ENCODE data around the gene NHP2.
"Not testable (repeated sequence)": the region's sequence is repeated elsewhere in the genome, so short reads cannot be mapped to it uniquely, and the experiment has no call there.

The NHP2 gene

GRCh38 chr5:178130576-178131445, 22.9 kb downstream of the NHP2 start, which contains the start of gene RMND5B:
Gene RMND5B, plus strand, starts transcription at chr5:178131014. Its CDS starts 7,106 bp downstream, at chr5:178138120.
- peak; percentile 68 to 75 (median 71) for DNase-seq (ENCODE audit: low read depth in 3 of 3)

DNA sequence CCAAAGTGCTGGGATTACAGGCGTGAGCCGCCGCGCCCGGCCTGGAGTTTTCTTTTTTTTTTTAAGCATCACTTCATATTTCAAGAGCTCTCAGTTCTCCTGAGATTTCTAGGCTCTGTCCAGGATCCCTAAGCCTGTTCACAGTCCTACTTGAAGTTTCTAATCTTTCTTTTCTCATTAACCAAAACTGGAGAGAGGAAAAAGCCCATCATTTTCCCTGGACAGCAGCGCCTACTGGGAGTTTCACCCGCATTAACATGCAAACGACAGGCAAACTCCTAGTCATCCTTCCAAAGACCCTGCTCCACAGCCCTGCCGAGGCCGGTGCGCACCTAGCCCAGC, 23.5 kb downstream of the NHP2 start:
- DNase-seq (ENCODE audit: low read depth in 3 of 3) = not testable (repeated sequence)

DNA sequence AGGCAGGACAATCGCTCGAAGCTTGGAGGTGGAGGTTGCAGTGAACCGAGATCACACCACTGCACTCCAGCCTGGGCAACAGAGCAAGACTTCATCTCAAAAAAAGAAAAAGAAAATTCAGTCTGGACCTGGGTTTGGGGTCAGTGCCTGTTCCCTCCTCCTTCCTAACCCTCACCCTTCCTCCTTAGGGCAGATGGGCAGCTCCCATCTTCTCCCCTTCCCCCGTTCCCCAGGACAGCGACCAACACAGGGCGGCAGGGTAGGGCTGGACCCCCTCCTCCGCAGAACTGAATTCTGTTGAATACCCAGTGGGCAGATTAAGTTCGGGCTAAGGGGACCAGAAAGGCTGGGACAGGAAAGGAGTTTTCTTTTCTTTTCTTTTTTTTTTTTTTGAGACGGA, 24.4 kb downstream of the NHP2 start:
- no peak for DNase-seq (ENCODE audit: low read depth in 3 of 3)

DNA sequence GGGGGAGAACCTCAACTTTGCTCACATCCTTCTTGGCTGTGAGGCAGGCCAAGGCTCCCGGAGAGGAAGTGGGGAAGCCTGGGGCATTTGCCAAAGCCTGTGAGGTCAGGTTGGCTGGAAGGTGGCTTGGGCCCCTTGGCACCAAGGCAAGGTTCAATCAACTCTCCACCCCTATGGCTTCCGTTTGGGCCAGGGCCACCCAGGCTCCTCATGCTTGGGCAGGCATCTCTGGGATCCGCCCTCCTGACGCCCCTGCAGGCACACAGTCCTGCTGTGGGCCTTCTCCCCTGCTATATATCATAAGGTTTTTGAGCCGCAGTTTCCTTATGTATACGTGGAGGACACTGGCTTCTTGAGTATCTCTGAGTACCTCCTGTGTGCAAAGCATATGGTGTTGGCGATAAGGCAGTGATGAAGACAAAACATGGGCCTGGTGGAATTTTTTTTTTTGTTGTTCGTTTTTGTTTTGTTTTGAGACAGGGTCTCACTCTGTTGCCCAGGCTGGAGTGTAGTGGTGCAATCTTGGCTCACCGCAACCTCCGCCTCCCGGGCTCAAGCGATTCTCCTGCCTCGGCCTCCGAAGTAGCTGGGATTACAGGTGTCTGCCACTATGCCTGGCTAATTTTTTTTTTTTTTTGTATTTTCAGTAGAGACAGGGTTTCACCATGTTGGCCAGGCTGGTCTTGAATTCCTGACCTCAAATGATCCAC, 26.2 kb downstream of the NHP2 start:
- not testable (repeated sequence) for DNase-seq (ENCODE audit: low read depth in 3 of 3)

GRCh38 chr5:178126556-178126955, 27.1 kb downstream of the NHP2 start:
- DNase-seq (ENCODE audit: low read depth in 3 of 3) = no peak

GRCh38 chr5:178125253-178125906, 28.3 kb downstream of the NHP2 start:
- DNase-seq (ENCODE audit: low read depth in 3 of 3) = no peak

- DNase-seq (ENCODE audit: low read depth in 3 of 3) = no peak
Observed at GRCh38 chr5:178123966-178124925, 29.4 kb downstream of the NHP2 start.

- no peak for DNase-seq (ENCODE audit: low read depth in 3 of 3)
Observed at GRCh38 chr5:178123094-178123965, 30.4 kb downstream of the NHP2 start.

DNA sequence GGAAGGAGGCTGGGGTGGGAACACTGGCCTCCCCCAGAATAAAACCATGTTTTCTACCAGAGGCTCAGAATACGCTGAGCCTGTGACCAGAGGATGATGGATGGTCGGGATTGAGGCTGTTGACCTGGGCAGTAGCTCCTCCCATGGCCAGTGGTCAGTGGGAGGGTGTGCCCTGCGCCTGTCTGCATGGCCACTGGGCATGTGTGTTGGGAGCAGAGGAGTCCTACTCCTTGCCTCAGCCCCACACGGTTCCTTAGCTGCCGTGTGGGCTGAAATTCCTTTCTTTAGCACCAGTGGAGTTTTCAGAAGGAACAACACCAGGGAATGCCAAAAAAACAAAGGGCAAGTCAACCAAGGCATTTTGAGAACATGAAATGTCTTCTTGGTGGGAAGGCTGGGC, 31.3 kb downstream of the NHP2 start:
- DNase-seq (ENCODE audit: low read depth in 3 of 3) = no peak

DNA sequence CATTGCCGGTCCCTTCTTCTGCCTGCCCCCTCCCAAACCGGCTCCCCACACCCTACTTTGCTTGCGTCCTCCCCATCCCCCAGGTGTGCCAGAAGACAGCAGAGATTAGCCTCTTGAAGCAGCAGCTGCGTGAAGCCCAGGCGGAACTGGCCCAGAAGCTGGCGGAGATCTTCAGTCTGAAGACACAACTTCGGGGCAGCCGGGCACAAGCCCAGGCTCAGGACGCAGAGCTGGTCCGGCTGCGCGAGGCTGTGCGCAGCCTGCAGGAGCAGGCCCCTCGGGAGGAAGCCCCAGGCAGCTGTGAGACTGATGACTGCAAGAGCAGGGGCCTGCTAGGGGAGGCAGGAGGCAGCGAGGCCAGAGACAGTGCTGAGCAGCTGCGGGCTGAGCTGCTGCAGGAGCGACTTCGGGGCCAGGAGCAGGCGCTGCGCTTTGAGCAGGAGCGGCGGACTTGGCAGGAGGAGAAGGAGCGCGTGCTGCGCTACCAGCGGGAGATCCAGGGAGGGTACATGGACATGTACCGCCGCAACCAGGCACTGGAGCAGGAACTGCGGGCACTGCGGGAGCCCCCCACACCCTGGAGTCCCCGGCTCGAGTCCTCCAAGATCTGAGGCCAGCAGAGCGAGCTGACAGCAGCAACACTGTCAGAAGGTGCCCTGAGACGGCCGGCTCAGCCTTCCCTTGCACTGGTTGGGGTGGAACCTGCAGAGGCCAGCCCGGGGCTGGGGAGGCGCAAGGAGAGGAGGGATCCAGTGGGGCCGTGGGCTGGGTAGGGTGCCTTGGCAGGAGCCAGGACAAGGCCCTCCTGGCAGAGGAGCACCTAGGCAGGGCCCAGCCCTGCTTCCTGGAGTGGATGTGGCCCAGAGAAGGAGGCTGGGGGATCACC, 32.1 kb downstream of the NHP2 start:
- no peak for DNase-seq (ENCODE audit: low read depth in 3 of 3)

GRCh38 chr5:178120607-178121357, 32.9 kb downstream of the NHP2 start:
- peak; percentile 43 to 69 (median 62) for DNase-seq (ENCODE audit: low read depth in 3 of 3)

- no peak for DNase-seq (ENCODE audit: low read depth in 3 of 3)
Observed at GRCh38 chr5:178119915-178120606, 33.6 kb downstream of the NHP2 start.

- DNase-seq (ENCODE audit: low read depth in 3 of 3) = no peak
Observed at GRCh38 chr5:178117923-178118701, 35.6 kb downstream of the NHP2 start.

- DNase-seq (ENCODE audit: low read depth in 3 of 3) = peak in 2 of 3 experiments; percentile 43 to 55
Observed at GRCh38 chr5:178116143-178116885, 37.4 kb downstream of the NHP2 start.

GRCh38 chr5:178115814-178116142, 37.9 kb downstream of the NHP2 start:
- DNase-seq (ENCODE audit: low read depth in 3 of 3) = no peak

DNA sequence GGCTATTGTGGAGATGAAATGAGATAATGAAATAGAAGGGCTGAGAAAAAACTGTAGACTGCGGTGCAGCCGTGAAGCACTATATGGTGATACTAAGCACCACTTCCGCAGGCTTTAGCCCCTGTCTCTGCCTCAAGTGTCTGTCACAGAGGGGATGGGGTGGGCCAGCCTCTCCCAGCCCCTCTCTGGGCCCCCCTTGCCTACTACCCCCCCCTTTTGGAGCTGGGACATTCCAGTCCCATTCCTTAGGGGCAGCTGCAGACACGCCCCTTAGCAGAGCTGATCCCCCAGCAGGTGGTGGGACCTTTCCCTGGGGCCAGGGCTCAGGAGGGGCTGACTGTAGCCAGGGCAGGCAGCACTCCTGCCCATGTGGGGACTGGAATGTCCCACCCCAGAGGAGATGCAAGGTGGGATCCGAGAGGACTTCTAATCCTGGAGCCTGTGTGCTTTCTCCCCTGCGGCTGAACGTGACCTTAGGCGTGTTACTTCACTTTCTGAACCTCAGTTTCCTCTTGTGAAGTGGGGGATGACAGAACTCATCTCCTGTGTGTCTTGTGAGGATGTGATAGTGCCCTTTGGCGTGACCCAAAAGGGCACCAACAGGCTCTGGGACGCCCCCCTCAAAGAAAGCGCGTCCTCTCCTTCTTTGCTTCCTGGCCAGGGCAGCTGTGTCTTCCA, 38.4 kb downstream of the NHP2 start:
- no peak for DNase-seq (ENCODE audit: low read depth in 3 of 3)
